Measurements from ENCODE around the gene SLC14A1. TPM values are rescaled to one million over a fixed set of nuclear protein-coding genes. Genes with fewer than 3 reads are reported as not detected.
"Not testable (repeated sequence)": the region's sequence is repeated elsewhere in the genome, so short reads cannot be mapped to it uniquely, and the experiment has no call there.

SLC14A1 gene
- polyA plus RNA-seq, 2 donors, result 0.44 to 0.57 TPM

- Histone ChIP-seq H3K27ac (ENCODE audit: low read depth in 2 of 2, low read length in 1 of 2) (no peak overlapping the region), H3K4me1 (ENCODE audit: control insufficient read depth in 2 of 2, insufficient read depth in 2 of 2, low read length in 1 of 2) (no peaks in the 10 kb centered on the region), H3K36me3 (ENCODE audit: control insufficient read depth in 2 of 2, insufficient read depth in 2 of 2, low read length in 1 of 2) (no peaks in the 10 kb centered on the region), H3K4me3 (ENCODE audit: low read depth in 1 of 2, low read length in 2 of 2) (no peak overlapping the region), H3K27me3 (ENCODE audit: control insufficient read depth in 1 of 2, insufficient read depth in 2 of 2, low read length in 2 of 2) (peaks cover 0 to 15% of the 10 kb centered on the region in 2 donors), H3K9me3 (ENCODE audit: control insufficient read depth in 2 of 2, insufficient read depth in 1 of 2, low read depth in 1 of 2, low read length in 1 of 2) (no peaks in the 10 kb centered on the region)
- WGBS, 2 donors, result 58 to 80% methylated on average over 6 of the region's 6 CpGs
Measured at GRCh38 chr18:45749918-45750689, 26.1 kb downstream of the SLC14A1 start.

DNA sequence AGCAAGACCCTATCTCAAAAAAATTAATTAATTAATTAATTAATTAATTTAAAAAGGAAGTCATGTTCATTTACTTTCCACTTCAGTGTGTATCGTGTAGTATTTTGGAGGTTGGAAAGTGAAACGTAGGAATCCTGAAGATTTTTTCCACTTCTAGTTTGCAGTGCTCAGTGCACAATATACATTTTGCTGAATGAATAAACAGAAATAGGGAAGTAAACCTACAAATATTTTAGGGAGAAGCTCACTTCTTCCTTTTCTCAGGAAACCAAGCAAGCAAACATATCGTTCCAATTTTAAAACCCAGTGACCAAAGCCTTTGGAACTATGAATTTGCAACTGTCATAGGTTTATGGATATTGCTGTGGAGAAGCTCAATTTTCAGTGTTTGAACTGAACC is 27.8 kb downstream of the SLC14A1 start:
- Histone ChIP-seq H3K4me1 (ENCODE audit: control insufficient read depth in 2 of 2, insufficient read depth in 2 of 2, low read length in 1 of 2) (no peaks in the 10 kb centered on the region), H3K4me3 (ENCODE audit: low read depth in 1 of 2, low read length in 2 of 2) (no peak overlapping the region), H3K27me3 (ENCODE audit: control insufficient read depth in 1 of 2, insufficient read depth in 2 of 2, low read length in 2 of 2) (peaks cover 3 to 18% of the 10 kb centered on the region in 2 donors), H3K36me3 (ENCODE audit: control insufficient read depth in 2 of 2, insufficient read depth in 2 of 2, low read length in 1 of 2) (no peaks in the 10 kb centered on the region), H3K27ac (ENCODE audit: low read depth in 2 of 2, low read length in 1 of 2) (no peak overlapping the region), H3K9me3 (ENCODE audit: control insufficient read depth in 2 of 2, insufficient read depth in 1 of 2, low read depth in 1 of 2, low read length in 1 of 2) (no peaks in the 10 kb centered on the region)
- WGBS, 2 donors, result 84 to 86% methylated on average over 3 of the region's 3 CpGs

DNA sequence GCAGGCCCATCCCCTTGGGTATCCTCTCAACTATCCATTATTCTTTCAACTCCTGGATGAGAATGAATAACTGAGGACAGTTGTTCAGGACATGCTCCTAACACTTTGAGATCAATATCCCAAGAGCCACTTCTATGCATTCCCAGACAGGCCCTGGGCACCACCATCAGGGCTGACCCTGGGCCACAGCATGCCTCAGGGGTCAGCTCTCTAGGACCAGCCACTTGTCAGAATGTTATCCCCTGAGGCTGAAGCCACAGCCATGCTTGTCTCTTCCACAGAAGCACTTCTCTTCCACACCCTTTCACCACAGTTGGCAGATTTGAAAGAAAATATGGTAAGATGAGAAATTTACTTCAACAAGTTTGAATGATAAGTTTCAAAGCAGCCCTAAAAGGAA is 28.7 kb downstream of the SLC14A1 start:
- H3K27me3 ChIP-seq (ENCODE audit: control insufficient read depth in 1 of 2, insufficient read depth in 2 of 2, low read length in 2 of 2), result peaks cover 3 to 24% of the 10 kb centered on the region in 2 donors
- no peaks in the 10 kb centered on the region for H3K36me3 ChIP-seq (ENCODE audit: control insufficient read depth in 2 of 2, insufficient read depth in 2 of 2, low read length in 1 of 2)
- no peaks in the 10 kb centered on the region for H3K4me1 ChIP-seq (ENCODE audit: control insufficient read depth in 2 of 2, insufficient read depth in 2 of 2, low read length in 1 of 2)

GRCh38 chr18:45753286-45753685 is 29.3 kb downstream of the SLC14A1 start:
- Histone ChIP-seq H3K36me3 (ENCODE audit: control insufficient read depth in 2 of 2, insufficient read depth in 2 of 2, low read length in 1 of 2) (no peaks in the 10 kb centered on the region), H3K27ac (ENCODE audit: low read depth in 2 of 2, low read length in 1 of 2) (no peak overlapping the region), H3K27me3 (ENCODE audit: control insufficient read depth in 1 of 2, insufficient read depth in 2 of 2, low read length in 2 of 2) (peaks cover 3 to 24% of the 10 kb centered on the region in 2 donors), H3K9me3 (ENCODE audit: control insufficient read depth in 2 of 2, insufficient read depth in 1 of 2, low read depth in 1 of 2, low read length in 1 of 2) (no peaks in the 10 kb centered on the region), H3K4me1 (ENCODE audit: control insufficient read depth in 2 of 2, insufficient read depth in 2 of 2, low read length in 1 of 2) (no peaks in the 10 kb centered on the region), H3K4me3 (ENCODE audit: low read depth in 1 of 2, low read length in 2 of 2) (no peak overlapping the region)
- 86 to 92% methylated on average over 1 of the region's 1 CpG for WGBS, 2 donors

More for the DNA sequence above, 28.7 kb downstream of the SLC14A1 start:
- Histone ChIP-seq H3K9me3 (ENCODE audit: control insufficient read depth in 2 of 2, insufficient read depth in 1 of 2, low read depth in 1 of 2, low read length in 1 of 2) (no peaks in the 10 kb centered on the region), H3K4me3 (ENCODE audit: low read depth in 1 of 2, low read length in 2 of 2) (no peak overlapping the region), H3K27ac (ENCODE audit: low read depth in 2 of 2, low read length in 1 of 2) (no peak overlapping the region)

- Histone ChIP-seq H3K4me3 (ENCODE audit: low read depth in 1 of 2, low read length in 2 of 2) (no peak overlapping the region), H3K36me3 (ENCODE audit: control insufficient read depth in 2 of 2, insufficient read depth in 2 of 2, low read length in 1 of 2) (no peaks in the 10 kb centered on the region), H3K9me3 (ENCODE audit: control insufficient read depth in 2 of 2, insufficient read depth in 1 of 2, low read depth in 1 of 2, low read length in 1 of 2) (no peaks in the 10 kb centered on the region), H3K27ac (ENCODE audit: low read depth in 2 of 2, low read length in 1 of 2) (no peak overlapping the region), H3K4me1 (ENCODE audit: control insufficient read depth in 2 of 2, insufficient read depth in 2 of 2, low read length in 1 of 2) (no peaks in the 10 kb centered on the region), H3K27me3 (ENCODE audit: control insufficient read depth in 1 of 2, insufficient read depth in 2 of 2, low read length in 2 of 2) (peaks cover 3 to 17% of the 10 kb centered on the region in 2 donors)
- WGBS, 2 donors, result 18 to 21% methylated on average over 4 of the region's 4 CpGs
Measured at GRCh38 chr18:45755934-45756333, 32.0 kb downstream of the SLC14A1 start.

DNA sequence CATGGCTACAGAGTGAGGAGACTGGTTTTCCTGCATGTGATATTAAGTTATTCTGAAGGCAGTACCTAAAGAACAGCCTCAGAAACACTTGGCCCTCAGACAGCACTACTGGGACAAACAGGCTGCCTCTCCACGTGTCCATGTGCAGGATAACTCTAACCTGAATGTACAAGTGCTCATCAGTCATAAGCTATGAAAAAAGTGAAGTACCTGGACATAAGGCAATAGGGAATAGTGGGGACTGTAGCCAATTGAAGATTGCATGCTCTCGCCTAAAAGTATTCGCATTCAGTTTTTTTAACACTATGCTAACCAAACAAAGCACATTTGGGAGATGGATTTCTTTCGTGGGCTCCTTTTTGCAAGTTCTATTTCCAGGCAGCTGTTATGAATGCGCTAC is 33.0 kb downstream of the SLC14A1 start:
- WGBS, 2 donors, result 82 to 85% methylated on average over 5 of the region's 5 CpGs
- Histone ChIP-seq H3K27me3 (ENCODE audit: control insufficient read depth in 1 of 2, insufficient read depth in 2 of 2, low read length in 2 of 2) (peaks cover 8 to 17% of the 10 kb centered on the region in 2 donors), H3K36me3 (ENCODE audit: control insufficient read depth in 2 of 2, insufficient read depth in 2 of 2, low read length in 1 of 2) (no peaks in the 10 kb centered on the region), H3K9me3 (ENCODE audit: control insufficient read depth in 2 of 2, insufficient read depth in 1 of 2, low read depth in 1 of 2, low read length in 1 of 2) (no peaks in the 10 kb centered on the region), H3K4me3 (ENCODE audit: low read depth in 1 of 2, low read length in 2 of 2) (no peak overlapping the region), H3K27ac (ENCODE audit: low read depth in 2 of 2, low read length in 1 of 2) (no peak overlapping the region), H3K4me1 (ENCODE audit: control insufficient read depth in 2 of 2, insufficient read depth in 2 of 2, low read length in 1 of 2) (no peaks in the 10 kb centered on the region)

GRCh38 chr18:45757644-45758043 is 33.7 kb downstream of the SLC14A1 start:
- H3K9me3 ChIP-seq (ENCODE audit: control insufficient read depth in 2 of 2, insufficient read depth in 1 of 2, low read depth in 1 of 2, low read length in 1 of 2); H3K4me3 ChIP-seq (ENCODE audit: low read depth in 1 of 2, low read length in 2 of 2); H3K36me3 ChIP-seq (ENCODE audit: control insufficient read depth in 2 of 2, insufficient read depth in 2 of 2, low read length in 1 of 2); H3K27ac ChIP-seq (ENCODE audit: low read depth in 2 of 2, low read length in 1 of 2); H3K4me1 ChIP-seq (ENCODE audit: control insufficient read depth in 2 of 2, insufficient read depth in 2 of 2, low read length in 1 of 2): not testable (repeated sequence)
- peaks cover 8 to 17% of the 10 kb centered on the region in 2 donors for H3K27me3 ChIP-seq (ENCODE audit: control insufficient read depth in 1 of 2, insufficient read depth in 2 of 2, low read length in 2 of 2)
- WGBS, 2 donors, result 83 to 86% methylated on average over 11 of the region's 11 CpGs

DNA sequence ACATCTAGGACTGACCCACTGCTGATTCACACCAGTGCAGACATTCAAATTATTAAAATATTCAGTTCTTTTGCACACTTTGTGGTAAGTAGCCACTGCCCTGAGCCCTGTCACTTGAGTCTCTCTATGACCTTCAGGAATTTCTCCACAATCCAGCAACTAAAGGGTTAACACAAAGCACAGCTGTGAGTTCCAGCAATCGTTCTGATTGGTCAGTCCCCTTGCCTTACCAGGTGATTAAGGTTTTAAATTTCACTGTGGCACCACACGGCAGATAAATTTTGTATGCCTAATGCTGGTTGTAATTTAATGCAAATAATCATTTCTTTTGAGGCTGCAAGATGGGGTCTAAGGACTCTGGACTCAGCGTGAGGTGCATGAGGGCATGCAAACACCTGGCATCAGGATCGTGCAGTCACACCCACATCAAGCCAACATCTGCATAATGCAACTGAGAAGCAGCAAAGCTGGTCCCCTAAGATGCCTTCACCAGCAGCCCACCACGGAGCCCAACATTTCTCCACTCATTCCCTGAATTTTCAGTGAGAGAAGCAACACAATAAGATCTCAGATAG is 36.6 kb downstream of the SLC14A1 start:
- no peak overlapping the region for H3K27ac ChIP-seq (ENCODE audit: low read depth in 2 of 2, low read length in 1 of 2)
- H3K27me3 ChIP-seq (ENCODE audit: control insufficient read depth in 1 of 2, insufficient read depth in 2 of 2, low read length in 2 of 2), result peaks cover 6 to 8% of the 10 kb centered on the region in 2 donors
- H3K9me3 ChIP-seq (ENCODE audit: control insufficient read depth in 2 of 2, insufficient read depth in 1 of 2, low read depth in 1 of 2, low read length in 1 of 2), result peaks cover 0 to 5% of the 10 kb centered on the region in 2 donors
- H3K36me3 ChIP-seq (ENCODE audit: control insufficient read depth in 2 of 2, insufficient read depth in 2 of 2, low read length in 1 of 2), result no peaks in the 10 kb centered on the region
- H3K4me1 ChIP-seq (ENCODE audit: control insufficient read depth in 2 of 2, insufficient read depth in 2 of 2, low read length in 1 of 2), result no peaks in the 10 kb centered on the region
- H3K4me3 ChIP-seq (ENCODE audit: low read depth in 1 of 2, low read length in 2 of 2), result no peak overlapping the region
- 27 to 29% methylated on average over 5 of the region's 5 CpGs for WGBS, 2 donors

GRCh38 chr18:45761512-45762114 is 37.6 kb downstream of the SLC14A1 start:
- H3K4me1 ChIP-seq (ENCODE audit: control insufficient read depth in 2 of 2, insufficient read depth in 2 of 2, low read length in 1 of 2), result no peaks in the 10 kb centered on the region
- no peak overlapping the region for H3K4me3 ChIP-seq (ENCODE audit: low read depth in 1 of 2, low read length in 2 of 2)
- H3K27ac ChIP-seq (ENCODE audit: low read depth in 2 of 2, low read length in 1 of 2), result no peak overlapping the region
- H3K27me3 ChIP-seq (ENCODE audit: control insufficient read depth in 1 of 2, insufficient read depth in 2 of 2, low read length in 2 of 2), result peaks cover 6% of the 10 kb centered on the region in 2 donors
- no peaks in the 10 kb centered on the region for H3K36me3 ChIP-seq (ENCODE audit: control insufficient read depth in 2 of 2, insufficient read depth in 2 of 2, low read length in 1 of 2)
- peaks cover 0 to 5% of the 10 kb centered on the region in 2 donors for H3K9me3 ChIP-seq (ENCODE audit: control insufficient read depth in 2 of 2, insufficient read depth in 1 of 2, low read depth in 1 of 2, low read length in 1 of 2)
- 42 to 55% methylated on average over 6 of the region's 6 CpGs for WGBS, 2 donors
